NT2/D1 (cell line): ENCODE data around the gene FTO.

Experiments
- SUZ12 ChIP-seq: IDR thresholded peaks from 2 replicates; pipeline ENCODE4 v1.6.1; 2011; ENCODE audit not compliant: insufficient read length, insufficient read depth; ENCODE audit errors: extremely low read depth
- YY1 ChIP-seq: IDR thresholded peaks from 2 replicates; pipeline ENCODE4 v1.6.1; 2011; ENCODE audit not compliant: insufficient read length, insufficient read depth

- no peak for TF ChIP-seq SUZ12
- TF ChIP-seq YY1 = no peak
Observed at GRCh38 chr16:53816211-53816836, 112.4 kb downstream of the FTO start.
